Germinal center (tissue), 1 donor: Measurements from ENCODE around the gene FARSB.
"Not testable (repeated sequence)": the region's sequence is repeated elsewhere in the genome, so short reads cannot be mapped to it uniquely, and the experiment has no call there.

Experiments used
- DNase-seq: peaks from one replicate; pipeline ENCODE4 v3.0.0; 2012; ENCODE audit warnings: mixed read lengths, low spot score

FARSB gene

DNA sequence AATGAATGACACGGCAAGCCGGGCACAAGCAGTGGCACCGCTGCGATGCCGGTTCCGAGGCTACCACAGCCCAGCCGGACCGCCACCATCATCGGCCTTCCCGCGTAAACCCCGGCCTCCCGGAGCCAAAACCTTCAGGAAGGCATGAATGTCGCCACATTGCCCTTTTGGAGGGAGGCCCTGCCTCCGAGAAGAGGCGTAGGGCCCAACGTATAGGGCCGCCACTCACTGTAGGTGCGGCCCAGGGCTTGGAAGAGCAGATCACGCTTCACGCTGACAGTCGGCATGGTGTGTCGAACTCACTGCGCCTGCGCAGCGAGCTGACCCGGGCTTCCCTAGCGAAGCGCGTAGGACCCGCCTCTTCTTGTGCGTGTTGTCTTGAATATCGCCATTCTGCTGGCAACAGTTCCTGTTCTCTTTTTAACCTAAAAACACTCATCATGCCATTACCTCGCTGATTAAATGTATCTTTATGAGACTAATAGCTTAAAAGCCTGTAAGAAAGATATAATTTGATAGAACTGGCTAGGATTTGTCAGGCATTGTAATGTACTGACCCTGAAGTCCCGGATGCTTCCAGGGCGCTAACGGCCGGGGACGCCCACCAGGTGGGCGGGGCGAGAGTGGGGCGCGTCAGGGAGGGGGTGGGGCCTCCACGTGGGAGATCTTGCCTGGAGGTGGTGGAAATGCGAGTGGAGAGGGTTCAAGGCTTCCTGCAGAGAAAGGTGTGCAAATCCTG is at the start of gene FARSB:
Gene FARSB, minus strand, starts transcription at position 306 of the 739 bp plus-strand sequence. Its CDS starts 19 bp downstream, at position 287.
- DNase-seq, result peak; percentile 94

DNA sequence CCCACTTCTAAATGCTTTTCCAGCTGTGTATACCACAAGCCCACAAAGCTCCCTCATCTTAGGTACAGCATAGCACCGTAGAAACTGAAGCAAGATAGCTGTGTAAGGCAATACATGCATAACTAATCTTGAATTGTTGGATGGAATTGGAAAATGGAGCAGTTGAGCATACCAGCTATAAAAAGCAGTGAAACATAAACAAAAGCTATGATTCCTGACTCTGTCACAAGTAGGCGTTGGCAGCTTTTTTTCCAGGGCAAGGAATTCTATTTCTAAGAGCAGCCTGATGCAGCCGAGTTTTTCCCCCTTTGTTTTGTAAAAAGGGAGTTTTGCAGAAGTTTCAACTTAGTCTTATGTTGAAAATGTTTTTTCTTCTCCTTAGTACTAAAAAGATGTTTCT is 48.0 kb upstream of the FARSB start:
- DNase-seq, result no peak

GRCh38 chr2:222703091-222703490 is 47.2 kb upstream of the FARSB start:
- no peak for DNase-seq

DNA sequence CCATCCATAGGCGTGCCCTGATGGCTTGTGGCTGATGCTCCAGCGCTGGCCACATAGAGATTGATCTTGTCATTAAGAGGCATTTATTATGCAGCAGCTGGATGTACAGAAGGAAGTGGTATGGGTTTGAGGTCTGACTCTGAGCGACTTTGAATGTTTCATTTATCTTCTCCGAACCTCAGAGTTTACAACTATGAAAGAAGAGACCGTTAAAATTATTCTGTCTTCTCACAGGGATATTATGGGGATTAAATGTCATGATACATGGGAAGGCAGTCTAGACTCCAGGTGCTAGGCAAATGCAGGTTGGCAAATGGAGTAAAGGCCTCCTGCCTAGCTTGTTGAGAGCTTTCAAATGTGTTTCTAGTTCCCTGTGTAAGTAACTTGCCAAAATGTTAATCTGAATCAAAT is 45.8 kb upstream of the FARSB start:
- DNase-seq, result no peak

DNA sequence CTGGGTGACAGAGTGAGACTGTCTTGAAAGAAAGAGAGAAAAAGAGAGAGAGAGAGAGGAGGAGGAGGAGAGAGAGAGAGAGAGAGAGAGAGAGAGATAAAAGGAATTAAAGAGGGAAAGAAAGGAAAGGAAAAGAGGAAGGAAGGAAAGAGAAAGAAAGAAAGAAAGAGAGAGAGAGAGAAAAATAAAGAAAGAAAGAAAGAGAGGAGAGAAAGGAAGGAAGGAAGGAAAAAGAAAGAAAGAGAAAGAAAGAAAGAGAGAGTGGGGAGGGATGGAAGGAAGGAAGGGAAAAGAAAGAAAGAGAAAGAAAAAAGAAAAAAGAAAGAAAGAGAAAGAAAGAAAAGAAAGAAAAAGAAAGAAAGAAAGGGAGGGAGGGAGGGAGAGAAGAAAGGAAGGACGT is 45.3 kb upstream of the FARSB start:
- no peak for DNase-seq

GRCh38 chr2:222698276-222698675 is 42.4 kb upstream of the FARSB start:
- no peak for DNase-seq

DNA sequence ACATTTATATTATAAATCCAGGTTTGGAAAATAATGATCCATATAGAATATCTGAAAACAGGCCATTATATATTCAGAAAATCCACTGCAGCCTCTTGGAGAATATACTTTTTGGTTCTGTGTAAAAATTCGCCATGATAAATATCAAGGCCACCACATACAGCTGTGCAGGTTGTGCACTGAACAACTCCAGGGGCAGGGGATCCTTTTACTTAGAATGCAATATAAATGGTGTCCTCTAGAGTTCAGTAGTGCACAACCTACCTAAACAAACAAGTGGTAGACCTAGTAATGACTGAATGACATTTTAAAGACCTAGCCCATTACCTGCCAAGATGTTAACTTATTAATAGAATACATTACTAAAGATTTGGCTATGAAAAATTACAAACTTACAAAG is 37.9 kb upstream of the FARSB start:
- no peak for DNase-seq

- DNase-seq, result not testable (repeated sequence)
Measured at GRCh38 chr2:222693413-222693812, 37.5 kb upstream of the FARSB start.

GRCh38 chr2:222690564-222691200 is 34.8 kb upstream of the FARSB start:
- DNase-seq, result peak; percentile 91

- no peak for DNase-seq
Measured at GRCh38 chr2:222689322-222689721, 33.4 kb upstream of the FARSB start.

DNA sequence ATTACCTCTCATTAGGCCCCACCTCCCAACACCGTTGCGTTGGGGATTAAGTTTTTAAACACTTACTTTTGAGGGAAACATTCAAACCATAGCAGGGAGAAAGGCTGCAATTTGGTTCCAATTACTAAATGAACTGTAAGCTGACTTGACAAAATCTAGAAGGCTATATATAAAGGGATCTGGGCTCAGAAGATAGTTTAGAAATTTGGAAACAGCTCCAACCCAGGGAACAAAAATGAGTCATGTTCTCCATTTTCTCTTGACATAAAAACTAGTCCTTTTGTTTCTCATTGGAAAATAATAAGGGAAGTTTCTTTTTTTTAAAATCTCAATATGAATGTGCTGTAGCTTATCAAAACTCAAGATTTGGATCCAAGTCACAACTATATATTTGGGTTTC is 33.0 kb upstream of the FARSB start:
- no peak for DNase-seq

GRCh38 chr2:222686086-222686750 is 30.3 kb upstream of the FARSB start:
- DNase-seq, result no peak

DNA sequence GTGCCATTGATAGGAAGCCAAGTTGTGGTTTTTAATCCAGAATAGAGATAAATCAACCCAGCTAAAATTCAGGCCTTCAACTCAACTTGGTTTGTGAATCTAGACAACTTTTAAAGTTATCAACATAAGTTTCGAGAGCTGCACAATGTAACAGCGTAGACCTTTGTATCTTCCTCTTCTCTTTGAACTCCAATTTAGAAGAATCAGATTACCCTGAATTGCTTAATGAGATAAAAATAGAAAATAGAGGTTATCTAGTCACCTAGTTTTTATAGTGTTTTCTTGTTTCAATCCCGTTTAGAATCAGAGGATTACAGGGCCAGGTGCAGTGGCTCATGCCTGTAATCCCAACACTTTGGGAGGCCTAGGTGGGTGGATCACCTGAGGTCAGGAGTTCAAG is 27.9 kb upstream of the FARSB start:
- no peak for DNase-seq

DNA sequence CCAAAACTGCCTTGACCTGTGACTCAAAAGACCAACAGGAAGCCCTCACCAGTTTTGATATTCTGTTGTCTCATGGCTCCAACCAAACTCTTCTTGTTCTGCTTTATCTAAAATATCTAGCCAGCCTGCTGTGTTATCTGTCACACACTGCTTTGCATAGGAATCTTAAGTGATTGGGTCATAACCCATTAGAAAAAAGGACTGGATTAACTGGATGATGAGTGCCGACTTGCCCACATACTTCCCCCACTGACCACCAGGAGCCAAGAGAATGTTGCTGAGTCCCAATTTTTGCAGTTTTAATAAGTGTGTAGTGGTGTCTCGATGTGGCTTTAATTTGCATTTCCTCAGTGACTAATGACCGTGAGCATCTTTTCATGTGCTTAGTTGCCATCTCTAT is 22.1 kb upstream of the FARSB start:
- DNase-seq, result no peak

- peak; percentile 12 for DNase-seq
Measured at GRCh38 chr2:222673883-222674282, 18.0 kb upstream of the FARSB start.

DNA sequence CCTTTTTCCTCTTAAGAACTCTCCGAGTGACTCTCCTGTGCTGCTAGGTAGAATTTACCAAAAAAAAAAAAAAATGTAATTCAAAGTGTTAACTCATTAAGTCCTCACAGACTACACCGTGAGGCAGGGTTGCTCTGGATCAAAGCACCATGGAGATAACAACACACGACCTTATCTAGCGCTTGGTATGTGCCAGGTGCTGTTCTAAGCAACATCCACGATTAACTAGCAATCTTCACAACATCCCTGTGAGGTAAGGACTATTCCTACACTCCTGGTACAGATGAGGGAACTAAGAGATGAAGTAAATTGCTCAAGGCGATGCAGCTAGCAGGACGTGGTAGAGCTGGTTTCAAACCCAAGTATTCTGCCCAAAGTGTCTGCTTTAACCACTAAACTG is 17.4 kb upstream of the FARSB start:
- no peak for DNase-seq

DNA sequence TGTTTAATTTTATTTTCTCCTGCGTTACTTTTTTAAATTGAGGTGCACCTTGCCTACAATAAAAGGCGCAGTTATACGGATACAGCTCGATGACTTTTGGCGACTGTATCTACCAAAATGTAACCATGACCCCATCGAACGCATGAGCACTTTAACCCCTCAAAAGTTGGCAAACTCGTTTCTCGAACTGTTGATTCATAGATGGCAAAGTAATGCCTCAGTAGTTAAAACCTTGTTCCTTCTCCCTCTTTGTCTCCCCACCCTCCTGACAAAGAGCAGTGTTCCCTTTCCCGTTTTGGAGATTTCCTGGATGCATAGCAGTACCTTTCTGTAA is 16.1 kb upstream of the FARSB start:
- DNase-seq, result no peak

GRCh38 chr2:222671259-222672067 is 15.6 kb upstream of the FARSB start, which contains the start of gene MOGAT1:
Gene MOGAT1, plus strand, starts transcription at chr2:222671658. Its CDS starts 128 bp downstream, at chr2:222671786.
- peak; percentile 20 for DNase-seq

GRCh38 chr2:222670191-222671038 is 14.5 kb upstream of the FARSB start:
- no peak for DNase-seq

GRCh38 chr2:222669353-222669752 is 13.5 kb upstream of the FARSB start:
- DNase-seq, result no peak

DNA sequence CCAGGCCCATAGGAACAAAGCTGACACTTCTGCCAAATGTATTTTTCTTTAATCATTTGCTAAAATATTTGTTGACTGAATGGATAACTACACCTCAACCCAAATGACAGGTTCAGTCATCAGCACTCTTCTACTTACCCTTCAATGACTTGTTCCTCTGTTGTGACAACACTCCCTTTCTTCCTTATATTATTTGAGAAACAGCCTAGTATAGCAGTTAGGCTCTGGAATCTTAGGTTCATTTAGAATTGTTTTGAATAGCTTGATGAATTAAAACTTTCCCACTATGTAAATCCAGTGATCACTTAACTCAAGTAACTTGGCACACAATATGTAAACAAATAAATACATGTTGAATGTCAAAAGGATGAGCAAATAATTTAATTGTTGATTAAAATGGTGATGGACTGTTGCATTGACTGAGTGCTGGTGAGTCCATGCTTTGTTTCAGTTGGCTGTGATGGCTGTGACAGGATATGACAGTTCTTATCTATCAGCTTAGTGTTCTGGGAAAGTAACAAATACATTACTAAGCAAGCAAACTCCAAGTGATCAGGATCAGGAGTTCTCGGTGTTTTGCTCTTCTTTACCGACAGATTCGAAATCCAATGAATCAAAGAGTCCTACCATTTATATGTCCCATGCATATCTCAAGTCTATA is 12.7 kb upstream of the FARSB start:
- DNase-seq, result no peak
